HG03439 (cell line): ENCODE data around the gene GNAT2.

Experiments
- ATAC-seq: cut with Tn5 transposase; IDR thresholded peaks from one replicate; pipeline ENCODE4 v1.9.1; 2021; ENCODE audit warnings: mild to moderate bottlenecking, moderate library complexity; ENCODE audit not compliant: unreplicated experiment

The GNAT2 gene

DNA sequence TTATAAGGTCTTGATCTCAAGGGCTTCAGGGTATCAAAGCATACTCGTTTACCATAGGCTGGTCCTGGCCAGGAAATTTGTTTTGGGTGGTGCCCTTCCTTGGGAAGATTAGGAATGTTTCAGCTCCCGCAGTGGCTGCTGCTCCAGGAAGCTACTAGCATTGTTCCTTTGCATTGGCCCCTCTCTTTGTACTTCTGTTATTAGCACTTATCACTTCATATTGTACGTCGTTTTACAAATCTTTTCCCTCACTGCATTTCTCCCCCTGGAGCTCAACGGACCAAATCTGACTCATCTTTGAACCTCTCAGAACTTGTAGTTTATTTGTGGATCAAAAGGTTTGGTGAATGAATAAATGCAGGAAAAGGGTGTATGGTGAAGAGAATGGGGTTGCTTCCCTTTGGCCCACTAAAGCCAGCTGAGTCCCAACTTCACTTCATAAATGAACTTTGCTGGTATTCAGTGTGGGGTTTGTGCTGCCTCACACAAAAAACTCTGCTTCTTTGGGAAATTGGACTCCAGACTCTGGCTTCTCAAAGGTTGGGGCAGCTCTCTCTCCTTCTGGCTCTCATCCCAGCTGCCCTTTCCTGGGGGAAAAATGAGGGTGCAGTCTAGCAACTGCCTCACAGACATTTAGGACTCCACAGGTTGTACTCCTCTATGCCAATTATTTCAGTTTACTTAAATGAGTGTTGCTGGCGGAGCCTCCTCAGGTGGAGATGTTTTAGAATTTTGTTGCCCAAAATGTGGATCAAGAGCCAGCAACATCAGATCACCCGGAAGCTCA, 5.9 kb downstream of the GNAT2 start:
- no peak for ATAC-seq

DNA sequence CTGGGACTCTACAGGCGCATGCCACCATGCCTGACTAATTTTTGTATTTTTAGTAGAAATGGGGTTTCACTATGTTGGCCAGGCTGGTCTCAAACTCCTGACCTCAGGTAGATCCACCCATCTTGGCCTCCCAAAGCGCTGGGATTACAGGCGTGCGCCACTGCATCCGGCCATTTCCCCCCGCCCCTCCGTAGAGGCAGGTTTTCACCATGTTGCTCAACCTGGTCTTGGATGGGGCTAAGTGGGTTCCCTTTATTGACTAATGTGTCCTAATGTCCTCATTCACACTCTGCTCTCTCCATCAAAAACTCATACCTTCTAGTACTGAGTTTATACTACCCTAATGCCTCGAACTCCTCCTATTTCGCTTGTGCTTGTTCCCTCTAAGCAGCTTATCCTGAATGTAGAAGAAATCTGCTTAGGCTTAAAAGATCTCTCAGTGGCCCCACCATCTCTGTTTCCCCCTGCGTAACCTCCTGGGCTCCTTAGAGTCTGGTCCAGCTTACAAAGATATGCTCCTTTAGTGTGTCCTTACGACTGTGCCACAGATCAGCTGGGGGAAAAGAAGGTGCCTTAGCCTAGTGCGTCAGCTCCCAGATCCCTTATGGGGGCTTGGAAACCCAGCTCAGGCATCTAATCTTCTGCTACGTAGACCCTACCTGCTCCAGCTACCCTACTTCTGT, 8.0 kb downstream of the GNAT2 start:
- ATAC-seq = no peak

DNA sequence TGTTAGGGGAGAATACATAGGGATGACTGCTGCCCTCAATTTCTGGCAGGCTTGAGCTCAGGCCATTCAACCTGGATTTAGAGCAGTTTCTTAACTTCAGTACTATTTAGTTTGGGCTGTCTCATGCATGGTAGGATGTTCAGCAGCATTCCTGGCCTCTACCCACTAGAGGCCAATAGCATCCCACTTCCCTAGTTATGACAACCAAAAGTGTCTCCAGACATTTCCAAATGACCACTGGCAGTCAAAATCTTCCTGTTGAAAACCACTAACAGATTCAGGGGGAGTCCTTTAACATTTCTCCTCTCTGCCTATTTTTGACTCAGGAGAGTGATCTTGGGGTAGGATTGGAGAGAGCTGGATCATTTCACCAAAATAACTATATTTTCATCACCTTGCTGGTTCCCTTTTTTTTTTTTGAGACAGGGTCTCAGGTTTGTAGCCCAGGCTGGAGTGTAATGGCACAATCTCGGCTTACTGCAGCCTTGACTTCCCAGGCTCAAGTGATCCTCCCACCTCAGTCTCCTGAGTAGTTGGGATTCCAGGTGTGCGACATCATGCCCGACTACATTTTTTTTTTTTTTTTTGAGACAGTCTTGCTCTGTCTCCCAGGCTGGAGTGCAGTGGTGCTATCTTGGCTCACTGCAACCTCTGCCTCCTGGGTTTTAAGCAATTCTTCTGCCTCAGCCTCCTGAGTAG, 8.7 kb downstream of the GNAT2 start:
- no peak for ATAC-seq

DNA sequence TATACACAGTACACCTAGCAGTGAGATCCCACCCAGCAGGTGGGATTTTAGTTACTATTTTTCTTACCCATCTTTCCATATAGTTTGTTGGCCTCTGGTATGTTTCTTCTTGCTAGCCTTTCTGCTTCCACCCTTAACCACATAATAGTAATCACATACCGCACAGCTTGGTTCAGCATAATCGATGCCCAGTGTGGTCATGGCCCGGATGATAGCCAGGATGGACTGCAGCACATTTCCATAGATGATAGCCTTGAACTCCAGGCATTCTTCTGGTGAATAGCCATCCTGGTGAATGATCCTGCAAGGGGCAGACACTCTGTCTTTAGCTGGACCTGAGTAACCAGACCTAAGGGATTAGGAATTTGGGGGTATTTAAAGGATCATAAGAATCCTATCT, 9.5 kb downstream of the GNAT2 start:
- no peak for ATAC-seq

DNA sequence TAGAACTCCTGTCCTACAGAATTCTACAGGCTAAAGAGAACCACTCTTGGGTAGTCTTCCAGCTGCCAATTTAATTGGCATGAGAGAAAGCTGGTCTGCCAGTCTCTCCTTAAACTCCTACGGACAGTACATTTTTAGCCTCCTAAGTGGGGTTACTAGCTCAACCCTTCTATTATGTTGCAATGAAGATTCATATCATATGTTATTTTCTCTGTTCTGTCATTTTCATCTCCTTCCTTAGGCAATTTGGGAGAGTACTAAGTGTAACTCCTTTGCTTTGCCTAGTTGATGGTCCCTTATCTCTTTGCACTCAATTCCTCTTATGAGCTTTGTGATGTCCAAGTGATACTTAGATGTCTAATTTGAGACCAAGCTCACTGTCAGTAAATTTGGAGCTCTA, 14.0 kb downstream of the GNAT2 start:
- ATAC-seq = no peak

DNA sequence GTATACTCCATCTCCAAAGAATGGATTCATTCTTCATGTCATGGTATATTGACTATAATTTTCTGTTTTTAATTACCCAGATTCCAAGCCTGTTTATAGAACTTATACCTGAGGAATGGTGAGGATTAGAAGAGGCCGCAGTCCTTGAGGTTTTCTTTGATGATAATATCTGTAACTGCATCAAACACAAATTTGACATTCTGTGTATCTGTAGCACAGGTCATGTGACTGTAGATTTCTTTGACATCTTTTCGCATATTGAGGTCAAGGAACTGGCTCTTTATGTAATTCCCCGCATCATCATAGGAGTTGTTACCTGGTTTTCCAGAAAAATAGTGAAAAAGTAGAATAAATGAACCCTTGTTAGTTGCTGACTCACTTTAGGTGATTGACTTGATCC, 16.2 kb downstream of the GNAT2 start:
- no peak for ATAC-seq

DNA sequence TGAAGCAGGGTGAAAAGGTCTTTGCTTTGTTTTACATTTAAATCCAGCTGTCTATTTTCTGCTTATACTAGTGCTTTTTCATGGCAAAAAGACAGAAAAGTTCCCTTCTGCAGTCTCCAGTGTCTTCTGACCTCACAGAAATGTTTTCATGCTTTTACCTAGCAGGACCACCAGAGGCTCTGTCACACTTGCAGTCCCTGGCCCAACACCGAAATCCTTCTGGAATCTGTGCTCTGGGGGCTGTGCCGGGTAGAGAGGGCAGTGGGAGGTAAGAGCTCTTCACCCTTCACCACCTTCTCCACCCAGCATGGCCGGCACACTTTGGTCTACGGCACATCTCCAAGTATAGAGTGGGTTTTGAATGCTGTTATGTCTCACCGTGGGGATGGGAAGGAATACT, 20.8 kb downstream of the GNAT2 start:
- no peak for ATAC-seq

DNA sequence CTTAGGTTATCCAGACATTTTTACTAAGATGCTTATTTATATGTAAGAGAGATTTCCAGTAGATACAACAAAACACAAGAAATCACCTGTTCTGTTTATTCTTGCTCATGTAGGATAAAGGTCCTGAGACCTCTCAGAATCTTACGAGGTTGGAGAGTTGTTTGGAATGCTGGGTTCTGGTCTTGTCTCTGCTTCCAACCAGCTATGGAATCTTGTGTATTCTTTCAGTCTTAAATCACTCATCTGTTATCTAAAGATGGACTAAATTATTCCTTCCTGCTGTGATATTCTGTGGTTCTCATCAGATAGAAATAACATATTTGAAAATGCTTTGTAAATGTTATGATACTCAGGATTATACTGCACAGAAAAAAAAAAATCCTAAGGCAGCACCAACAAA, 21.3 kb downstream of the GNAT2 start:
- no peak for ATAC-seq

DNA sequence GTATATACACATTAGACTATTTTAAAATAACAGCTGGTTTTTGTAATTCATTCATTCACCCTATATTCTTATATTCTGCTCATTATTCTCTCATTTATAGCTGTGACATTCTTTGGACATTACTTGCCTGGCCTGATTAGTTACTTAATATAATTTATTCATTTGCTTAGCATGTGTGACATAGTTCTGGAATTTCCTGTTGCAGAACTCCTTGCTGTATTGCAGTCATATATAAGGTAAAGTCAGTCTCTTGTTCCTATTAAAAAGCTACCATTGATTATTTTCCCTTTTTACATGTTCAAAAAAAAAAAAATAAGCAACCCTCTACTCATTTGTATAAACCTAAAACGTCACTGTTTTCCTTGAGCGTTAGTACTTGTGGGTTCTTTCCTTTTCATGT, 23.9 kb downstream of the GNAT2 start:
- no peak for ATAC-seq

DNA sequence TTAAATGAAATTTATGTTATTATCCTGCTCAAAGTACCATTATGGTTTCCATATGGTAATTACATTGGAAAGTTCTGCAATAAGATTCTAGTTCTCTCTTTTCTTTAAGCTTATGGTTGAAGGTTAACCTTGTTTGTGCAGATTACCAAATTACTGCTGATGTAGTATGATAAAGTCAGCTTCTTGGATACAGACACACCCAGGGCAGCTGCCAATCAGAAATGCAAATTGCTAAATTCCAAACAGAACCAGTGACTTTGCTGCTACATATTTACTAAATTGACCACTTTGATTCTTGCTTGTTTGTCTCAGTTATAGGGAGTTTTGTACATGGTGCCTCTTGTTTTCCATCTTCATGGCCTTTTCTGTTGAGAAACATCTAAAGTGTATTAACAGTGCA, 26.5 kb downstream of the GNAT2 start:
- no peak for ATAC-seq

DNA sequence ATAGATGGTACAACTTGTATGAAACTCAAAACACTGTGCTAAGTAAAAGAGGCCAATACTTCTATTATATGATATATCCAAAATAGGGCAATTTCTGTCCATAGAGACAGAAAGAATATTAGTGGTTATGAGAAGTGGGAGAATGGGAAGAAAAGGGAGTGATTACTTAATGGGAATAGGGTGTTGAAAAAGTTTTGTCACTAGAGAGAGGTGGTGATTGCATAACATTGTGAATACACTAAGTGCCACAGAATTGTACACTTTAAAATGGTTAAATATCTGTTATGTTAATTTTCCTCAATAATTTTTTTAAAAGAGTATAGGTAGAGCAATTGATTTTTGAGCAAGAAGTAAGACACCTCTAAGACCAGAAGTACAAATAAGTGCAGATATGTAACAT, 29.7 kb downstream of the GNAT2 start:
- ATAC-seq = no peak

DNA sequence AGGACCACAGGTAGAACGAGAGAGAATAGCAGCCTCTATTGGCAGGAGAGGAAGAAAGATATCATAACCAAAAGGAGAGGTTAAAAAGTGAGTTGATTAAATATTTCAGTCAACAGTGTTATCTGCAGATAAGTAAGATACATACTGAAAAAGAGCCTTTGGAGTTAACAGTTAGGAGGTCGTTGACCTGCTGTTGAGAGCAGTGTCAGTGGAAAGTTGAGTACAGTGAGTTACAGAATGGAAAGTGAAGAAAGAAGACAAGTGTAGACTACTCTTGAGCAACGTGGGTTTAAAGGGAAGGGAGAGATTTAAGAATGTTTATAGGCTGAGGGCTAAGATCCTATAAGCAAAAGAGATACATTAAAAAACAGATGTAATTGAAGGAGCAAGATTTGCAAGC, 30.2 kb downstream of the GNAT2 start:
- no peak for ATAC-seq

DNA sequence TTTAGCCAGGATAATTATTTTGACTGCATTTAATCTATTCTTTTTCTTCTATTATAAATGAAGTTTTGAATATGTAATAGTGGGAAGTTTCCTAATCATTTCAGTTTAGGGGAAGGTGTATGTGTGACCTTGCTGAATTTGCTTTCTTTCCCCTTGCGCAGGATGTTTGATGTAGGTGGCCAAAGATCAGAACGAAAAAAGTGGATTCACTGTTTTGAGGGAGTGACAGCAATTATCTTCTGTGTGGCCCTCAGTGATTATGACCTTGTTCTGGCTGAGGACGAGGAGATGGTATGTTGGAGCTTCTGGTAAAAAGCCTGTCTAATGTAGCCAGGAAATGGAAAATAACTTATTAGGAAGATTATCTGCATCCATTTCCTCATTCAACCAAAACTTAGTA, 33.4 kb downstream of the GNAT2 start:
- no peak for ATAC-seq

DNA sequence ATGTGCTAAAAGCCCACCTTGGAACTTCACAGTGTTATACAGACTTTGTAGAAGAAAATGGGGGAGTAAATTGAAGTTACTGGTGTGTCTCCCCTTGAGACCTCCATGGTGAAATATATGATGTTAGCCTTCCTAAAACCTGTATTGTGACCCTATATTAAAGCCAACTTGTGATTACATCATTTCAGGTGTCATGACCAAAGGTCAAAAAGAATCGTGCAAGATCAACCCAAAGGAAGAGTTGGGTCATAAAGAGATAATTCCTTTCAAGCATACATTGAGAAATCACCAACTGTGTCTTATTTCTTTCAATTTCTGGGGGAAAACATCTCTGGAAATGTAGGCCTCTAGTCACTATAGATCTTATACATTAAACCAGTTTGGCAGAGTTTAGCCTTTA, 34.6 kb downstream of the GNAT2 start:
- no peak for ATAC-seq

DNA sequence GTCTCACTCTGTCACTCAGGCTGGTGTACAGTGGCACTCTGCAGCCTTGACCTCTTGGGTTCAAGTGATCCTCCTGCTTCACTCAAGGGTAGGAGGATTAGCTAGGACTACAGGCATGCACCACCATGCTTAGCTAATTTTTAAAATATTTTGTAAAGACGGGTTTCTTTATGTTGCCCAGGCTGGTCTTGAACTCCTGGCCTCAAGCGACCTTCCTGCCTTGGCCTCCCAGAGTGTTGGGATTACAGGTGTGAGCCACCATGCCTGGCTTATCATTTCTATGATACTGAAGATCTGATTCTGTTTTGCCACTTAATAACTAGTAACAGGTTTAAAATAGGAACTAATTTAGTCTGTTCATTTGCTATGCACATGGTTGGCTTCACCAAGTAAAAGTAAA, 37.4 kb downstream of the GNAT2 start:
- no peak for ATAC-seq

DNA sequence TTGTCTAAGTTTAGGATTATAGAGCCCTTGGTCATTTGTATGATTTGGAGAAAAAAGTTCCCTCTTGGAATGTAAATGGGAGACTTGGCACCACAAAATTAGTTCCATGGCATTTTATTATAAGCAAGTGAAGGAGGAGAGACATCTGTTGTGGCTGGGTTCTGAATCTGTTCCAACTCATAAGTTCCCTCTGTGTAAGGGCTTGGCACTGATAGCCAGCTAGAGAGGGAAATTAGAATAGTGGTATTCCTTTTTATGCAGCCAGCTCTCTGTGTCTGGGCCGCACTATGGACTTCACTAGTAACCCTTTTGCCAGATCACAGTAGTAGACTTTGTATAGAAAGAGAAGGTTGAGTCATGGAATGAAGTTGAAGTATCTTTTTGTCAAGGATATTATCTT, 39.9 kb downstream of the GNAT2 start:
- ATAC-seq = no peak

DNA sequence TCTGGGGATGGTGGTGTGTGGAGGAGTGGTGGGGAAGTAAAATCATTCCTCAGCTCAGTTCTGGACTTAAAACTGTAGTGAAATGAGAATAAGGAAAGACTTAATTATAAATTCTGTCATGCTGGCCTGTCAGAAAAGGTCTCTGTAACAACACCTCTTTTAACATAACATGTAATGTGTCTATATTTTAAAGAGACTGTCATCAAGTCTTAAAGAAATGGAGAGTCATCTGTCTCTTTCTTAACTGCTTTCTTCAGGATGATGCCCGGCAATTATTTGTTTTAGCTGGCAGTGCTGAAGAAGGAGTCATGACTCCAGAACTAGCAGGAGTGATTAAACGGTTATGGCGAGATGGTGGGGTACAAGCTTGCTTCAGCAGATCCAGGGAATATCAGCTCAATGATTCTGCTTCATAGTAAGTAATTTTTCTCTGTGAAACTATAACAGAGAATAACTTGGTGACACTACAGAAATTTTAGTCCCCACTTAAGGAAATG, 40.4 kb downstream of the GNAT2 start:
- ATAC-seq = no peak

DNA sequence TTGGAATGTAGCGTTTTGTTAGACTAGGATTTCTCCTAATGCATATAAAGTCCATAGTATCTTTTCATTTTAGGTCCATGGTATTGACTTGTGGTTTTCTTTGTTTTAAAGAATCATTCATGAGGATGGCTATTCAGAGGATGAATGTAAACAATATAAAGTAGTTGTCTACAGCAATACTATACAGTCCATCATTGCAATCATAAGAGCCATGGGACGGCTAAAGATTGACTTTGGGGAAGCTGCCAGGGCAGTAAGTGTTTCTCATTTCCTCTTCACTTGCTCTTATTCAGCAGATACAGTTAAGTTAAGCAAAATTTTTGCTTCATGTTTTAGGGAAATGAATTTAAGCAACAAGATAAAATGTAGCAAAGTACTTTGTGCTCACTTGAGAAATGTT, 45.6 kb downstream of the GNAT2 start:
- ATAC-seq = no peak

DNA sequence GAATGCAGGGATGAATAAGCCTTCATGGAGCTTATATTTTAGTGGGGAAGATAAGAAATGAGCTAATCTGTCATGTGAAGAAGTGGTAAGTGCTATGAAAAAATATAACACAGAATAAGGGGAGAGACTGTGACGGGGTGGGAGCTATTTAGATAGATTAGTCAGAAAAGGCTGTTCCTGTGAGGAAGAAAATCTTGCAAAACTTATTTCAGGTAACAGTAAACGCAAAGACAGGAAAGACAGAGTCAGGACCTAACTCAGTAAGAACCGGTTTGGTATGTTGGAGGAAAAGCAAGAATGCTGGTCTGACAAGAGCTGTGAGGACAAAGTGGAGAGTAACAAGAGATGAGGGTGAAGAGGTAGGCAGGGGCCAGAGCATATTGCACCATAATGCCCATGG, 49.0 kb downstream of the GNAT2 start:
- no peak for ATAC-seq

DNA sequence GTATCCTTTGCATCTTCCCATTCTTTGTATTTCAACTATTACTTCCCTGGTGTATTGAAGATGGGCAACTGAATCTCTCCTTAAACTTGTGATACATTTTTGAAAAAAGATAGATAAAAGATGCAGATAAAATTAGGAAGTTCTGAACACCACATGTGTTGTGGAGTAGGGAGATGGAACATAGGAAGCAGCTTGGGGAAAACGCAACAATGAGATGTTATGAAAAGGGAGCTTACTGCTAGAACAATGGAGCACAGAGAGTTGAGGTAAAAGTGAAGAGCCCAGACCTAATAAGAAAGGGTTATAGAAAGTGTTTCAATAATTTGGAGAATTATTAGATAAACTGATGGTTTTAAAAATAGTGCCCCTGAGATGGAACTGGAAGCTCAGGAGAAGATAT, 50.1 kb downstream of the GNAT2 start:
- no peak for ATAC-seq

DNA sequence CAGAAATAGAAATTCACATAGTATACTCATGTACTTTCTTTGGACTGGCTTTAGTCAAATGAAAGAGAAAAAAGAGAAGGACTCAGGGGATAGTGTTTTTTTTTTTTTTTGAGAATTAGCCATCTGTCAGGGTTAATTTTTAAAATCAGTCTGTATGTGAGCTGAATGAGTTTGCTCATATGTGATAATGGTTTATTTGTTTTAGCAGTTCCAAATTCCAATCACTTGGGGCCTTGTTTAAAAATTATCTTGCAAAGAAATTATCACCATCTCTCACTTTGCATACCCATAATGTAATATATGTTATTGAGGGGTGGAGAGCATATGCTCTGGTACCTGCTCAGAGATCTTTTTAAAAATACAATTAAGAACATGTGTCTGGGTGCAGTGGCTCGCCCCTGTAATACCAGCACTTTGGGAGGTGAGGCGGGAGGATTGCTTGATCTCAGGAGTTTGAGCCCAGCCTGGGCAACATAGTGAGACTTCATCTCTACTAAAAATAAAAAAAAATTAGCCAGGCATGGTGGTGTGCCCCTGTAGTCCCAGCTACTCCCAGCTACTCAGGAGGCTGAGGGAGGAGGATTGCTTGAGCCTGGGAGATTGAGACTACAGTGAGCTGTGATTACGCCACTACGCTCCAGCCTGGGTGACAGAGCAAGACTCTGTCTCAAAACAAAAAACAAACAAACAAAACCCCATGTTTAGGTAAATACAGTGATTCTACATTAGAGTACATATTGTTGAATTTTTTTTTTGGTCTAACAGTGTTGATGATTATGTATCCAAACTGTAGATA, 51.3 kb downstream of the GNAT2 start:
- ATAC-seq = no peak
